ENCODE data around the gene FADS1. TPM values are rescaled to one million over a fixed set of nuclear protein-coding genes. Genes with fewer than 3 reads are reported as not detected.

FADS1 gene
- total RNA-seq, 6 donors from 2014 or later: 38.8 to 63.7 (median 53.2) TPM

DNA sequence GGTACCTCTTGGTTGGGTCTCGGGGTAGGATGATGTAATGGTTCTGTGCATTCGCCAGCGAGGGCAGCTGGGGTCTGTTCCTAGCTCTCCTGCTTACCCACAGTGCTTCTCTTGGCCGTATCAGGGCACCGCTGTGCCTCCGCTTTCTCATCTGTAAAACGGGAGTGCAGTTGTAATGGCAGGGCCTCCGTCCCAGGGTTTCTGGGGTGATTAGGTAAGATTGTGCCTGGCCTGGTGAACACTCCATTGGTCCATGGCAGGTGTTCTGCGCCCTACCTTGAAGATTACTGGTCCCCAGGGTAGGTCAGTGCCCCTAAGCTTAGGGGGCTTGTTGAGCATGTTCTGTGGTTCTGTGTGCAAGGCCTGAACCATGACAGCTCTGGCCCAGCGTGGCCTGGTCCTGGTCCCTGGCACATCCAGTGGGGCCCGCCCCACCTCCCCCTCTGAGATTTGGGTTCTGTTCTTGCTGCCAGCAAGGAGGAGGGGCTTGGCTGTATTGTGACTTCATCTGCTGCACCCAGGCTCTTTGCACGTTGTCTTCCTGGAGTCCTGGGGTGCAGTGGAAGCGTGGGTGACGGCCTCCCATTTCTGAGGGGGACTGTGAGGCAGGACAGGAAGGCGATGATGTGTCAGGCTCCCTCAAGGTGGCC is 59.5 kb downstream of the FADS1 start:
- DNase-seq: peak in 1 of 2 donors; percentile 20
- WGBS, 2 donors: 76 to 92% methylated on average over 2 to 15 of the region's 15 CpGs
- TF ChIP-seq EP300 (IDR thresholded peaks at IDR 0.05): no peak
- no peak for TF ChIP-seq POLR2AphosphoS5 (IDR thresholded peaks at IDR 0.05)
- TF ChIP-seq, protein P1, sequence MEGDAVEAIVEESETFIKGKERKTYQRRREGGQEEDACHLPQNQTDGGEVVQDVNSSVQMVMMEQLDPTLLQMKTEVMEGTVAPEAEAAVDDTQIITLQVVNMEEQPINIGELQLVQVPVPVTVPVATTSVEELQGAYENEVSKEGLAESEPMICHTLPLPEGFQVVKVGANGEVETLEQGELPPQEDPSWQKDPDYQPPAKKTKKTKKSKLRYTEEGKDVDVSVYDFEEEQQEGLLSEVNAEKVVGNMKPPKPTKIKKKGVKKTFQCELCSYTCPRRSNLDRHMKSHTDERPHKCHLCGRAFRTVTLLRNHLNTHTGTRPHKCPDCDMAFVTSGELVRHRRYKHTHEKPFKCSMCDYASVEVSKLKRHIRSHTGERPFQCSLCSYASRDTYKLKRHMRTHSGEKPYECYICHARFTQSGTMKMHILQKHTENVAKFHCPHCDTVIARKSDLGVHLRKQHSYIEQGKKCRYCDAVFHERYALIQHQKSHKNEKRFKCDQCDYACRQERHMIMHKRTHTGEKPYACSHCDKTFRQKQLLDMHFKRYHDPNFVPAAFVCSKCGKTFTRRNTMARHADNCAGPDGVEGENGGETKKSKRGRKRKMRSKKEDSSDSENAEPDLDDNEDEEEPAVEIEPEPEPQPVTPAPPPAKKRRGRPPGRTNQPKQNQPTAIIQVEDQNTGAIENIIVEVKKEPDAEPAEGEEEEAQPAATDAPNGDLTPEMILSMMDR (IDR thresholded peaks at IDR 0.05): no peak
- no peak for TF ChIP-seq POLR2A (IDR thresholded peaks at IDR 0.05)

DNA sequence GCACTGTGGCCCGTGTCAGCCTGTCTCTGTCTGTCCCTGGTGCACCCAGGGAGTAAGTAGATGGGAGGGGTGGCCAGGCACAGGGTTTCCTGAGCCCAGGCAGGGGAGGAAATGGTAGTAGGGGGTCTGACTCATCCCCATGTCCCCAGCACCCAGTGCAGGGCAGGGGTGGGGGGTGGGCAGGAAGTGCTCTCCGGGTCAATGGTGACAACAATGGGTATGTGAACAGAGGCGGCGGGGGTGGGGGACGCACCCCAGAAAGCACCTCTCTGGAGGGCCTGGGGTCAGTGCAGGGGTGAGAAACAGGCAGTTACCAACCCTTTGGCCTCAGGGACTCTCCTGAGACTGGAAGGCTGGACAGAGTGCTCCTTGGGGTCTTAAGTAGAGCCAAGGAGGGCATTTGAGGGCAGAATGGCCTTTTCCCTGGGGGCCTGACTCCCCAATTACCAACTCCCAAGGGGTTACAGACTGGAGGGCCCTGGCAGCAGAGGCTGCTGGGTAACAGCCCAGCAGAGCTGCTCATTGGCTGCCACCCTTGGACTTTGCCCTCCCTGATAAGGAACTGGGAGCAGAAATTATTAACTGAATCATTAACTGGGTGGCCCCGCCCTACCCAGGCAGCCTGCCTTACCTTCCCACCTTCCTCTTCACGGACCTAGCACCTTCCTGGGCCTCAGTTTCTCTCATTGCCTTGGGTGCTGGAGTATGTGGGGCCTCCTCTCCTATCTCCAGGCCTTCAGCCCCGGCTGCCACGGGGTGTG is 60.2 kb downstream of the FADS1 start:
- no peak for TF ChIP-seq EP300 (IDR thresholded peaks at IDR 0.05)
- Histone ChIP-seq H3K4me3 (no peak overlapping the region), H3K27me3 (peaks cover 0 to 5% (median 3%) of the 10 kb centered on the region in 4 donors), H3K4me1 (peaks cover 8 to 23% (median 16%) of the 10 kb centered on the region in 4 donors), H3K9me3 (no peaks in the 10 kb centered on the region), H3K27ac (peak overlapping the region in 3 of 4 donors; percentile 4 to 36 (median 30)), H3K36me3 (no peaks in the 10 kb centered on the region)
- DNase-seq (peak in 1 of 2 donors; percentile 20), ATAC-seq (ENCODE audit: low FRiP score in 2 of 2) (no peak)
- 69 to 82% methylated on average over 4 to 9 of the region's 9 CpGs for WGBS, 2 donors

More for the DNA sequence above, 59.5 kb downstream of the FADS1 start:
- peaks cover 0 to 5% (median 3%) of the 10 kb centered on the region in 4 donors for H3K27me3 ChIP-seq
- H3K27ac ChIP-seq: peak overlapping the region in 2 of 4 donors; percentile 30 to 36
- H3K4me1 ChIP-seq: peaks cover 4 to 19% (median 11%) of the 10 kb centered on the region in 4 donors
- H3K4me3 ChIP-seq: no peak overlapping the region
- ATAC-seq (ENCODE audit: low FRiP score in 2 of 2): no peak
- no peaks in the 10 kb centered on the region for H3K9me3 ChIP-seq
- H3K36me3 ChIP-seq: no peaks in the 10 kb centered on the region

DNA sequence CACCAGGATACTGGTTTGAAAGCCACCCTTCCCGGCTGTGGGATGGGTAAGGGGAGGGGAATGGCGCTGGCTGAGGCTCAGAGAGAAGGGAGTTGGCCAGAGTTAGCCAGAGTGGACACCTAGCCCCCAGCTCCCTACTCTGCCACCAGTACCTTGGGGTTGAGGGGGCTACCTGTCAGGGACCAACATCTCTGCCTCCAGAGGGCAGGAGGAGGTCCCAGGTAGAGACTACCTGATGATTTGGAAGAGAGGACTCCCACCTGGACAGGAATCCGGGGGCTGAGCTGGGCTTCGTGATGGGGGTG is 60.7 kb downstream of the FADS1 start:
- TF ChIP-seq POLR2A (IDR thresholded peaks at IDR 0.05): no peak
- no peak for TF ChIP-seq EP300 (IDR thresholded peaks at IDR 0.05)
- TF ChIP-seq POLR2AphosphoS5 (IDR thresholded peaks at IDR 0.05): no peak
- TF ChIP-seq, protein P1 (IDR thresholded peaks at IDR 0.05): no peak
- WGBS, 2 donors: 71 to 78% methylated on average over 4 of the region's 4 CpGs
- ATAC-seq (ENCODE audit: low FRiP score in 2 of 2) (no peak), DNase-seq (no peak)
- H3K27ac ChIP-seq: peak overlapping the region in 3 of 4 donors; percentile 4 to 36 (median 30)
- peaks cover 0 to 5% (median 3%) of the 10 kb centered on the region in 4 donors for H3K27me3 ChIP-seq
- no peak overlapping the region for H3K4me3 ChIP-seq
- peaks cover 8 to 23% (median 16%) of the 10 kb centered on the region in 4 donors for H3K4me1 ChIP-seq
- H3K36me3 ChIP-seq: no peaks in the 10 kb centered on the region
- no peaks in the 10 kb centered on the region for H3K9me3 ChIP-seq

DNA sequence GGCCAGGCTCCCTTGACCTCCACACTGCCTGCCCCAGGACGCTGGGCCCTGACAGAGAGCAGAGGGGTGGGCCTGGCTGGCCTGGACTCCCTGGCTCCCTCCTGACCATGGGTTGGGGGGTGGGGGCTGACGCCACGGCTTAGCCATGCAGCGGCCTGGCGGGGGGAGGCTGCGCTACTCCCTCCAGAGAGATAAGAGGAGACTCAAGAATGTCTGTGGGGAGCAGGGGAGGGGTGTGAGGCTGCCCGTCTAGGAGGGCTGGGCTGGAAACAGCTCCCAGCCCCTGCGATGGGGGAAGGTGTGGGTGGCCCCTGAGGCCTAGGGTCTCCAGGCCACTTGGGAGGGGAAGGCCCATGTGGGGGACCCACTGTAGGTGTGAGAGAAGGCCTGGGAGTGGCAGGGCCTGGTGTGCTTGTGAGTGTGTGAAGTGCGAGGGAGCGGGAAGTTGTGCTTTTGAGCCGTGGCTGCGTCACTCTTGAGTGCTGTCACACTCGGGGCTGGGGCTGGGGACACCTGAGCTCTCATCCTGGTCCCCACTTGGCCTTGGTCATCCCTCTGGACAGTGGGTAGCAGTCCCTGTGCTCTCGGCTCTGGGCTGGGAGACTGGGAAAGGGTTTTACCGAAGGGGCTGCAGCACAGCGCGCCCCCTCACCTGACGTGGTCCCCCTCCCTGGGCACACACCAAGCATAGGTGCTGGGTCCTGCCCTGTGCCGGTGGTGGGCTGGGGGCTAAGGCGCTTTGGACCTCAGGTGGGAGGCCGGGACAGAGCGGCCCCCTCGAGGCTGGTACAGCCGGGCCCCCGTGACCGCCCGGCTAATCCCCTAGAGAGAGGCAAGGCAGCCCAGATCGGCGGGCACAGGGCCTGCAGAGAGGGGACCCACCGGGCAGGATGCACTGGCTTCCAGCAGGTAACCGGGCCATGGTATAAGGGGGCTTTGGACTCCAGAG is 62.0 kb downstream of the FADS1 start:
- H3K9me3 ChIP-seq: no peaks in the 10 kb centered on the region
- H3K4me3 ChIP-seq: peak overlapping the region in 1 of 4 donors; percentile 59
- peaks cover 8 to 23% (median 16%) of the 10 kb centered on the region in 4 donors for H3K4me1 ChIP-seq
- TF ChIP-seq POLR2A (IDR thresholded peaks at IDR 0.05): no peak
- TF ChIP-seq POLR2AphosphoS5 (IDR thresholded peaks at IDR 0.05): no peak
- TF ChIP-seq EP300 (IDR thresholded peaks at IDR 0.05): no peak
- TF ChIP-seq, protein P1 (IDR thresholded peaks at IDR 0.05): no peak
- H3K27me3 ChIP-seq: peaks cover 0 to 5% (median 3%) of the 10 kb centered on the region in 4 donors
- peak in 1 of 2 donors; percentile 29 for ATAC-seq (ENCODE audit: low FRiP score in 2 of 2)
- 86 to 94% methylated on average over 6 to 27 of the region's 31 CpGs for WGBS, 2 donors
- peak; percentile 32 to 82 for DNase-seq
- H3K27ac ChIP-seq: peak overlapping the region; percentile 27 to 63 (median 50)
- H3K36me3 ChIP-seq: no peaks in the 10 kb centered on the region
